GM12892 (cell line): ENCODE measurements around the gene MYO3B.
"Not testable (repeated sequence)": the region's sequence is repeated elsewhere in the genome, so short reads cannot be mapped to it uniquely, and the experiment has no call there.

Experiments used
- DNase-seq: peaks from one replicate; pipeline ENCODE4 v3.0.0; 2011; ENCODE audit not compliant: insufficient read length
- FAIRE-seq: peaks from 2 replicates; lab custom pipeline; 2011; peaks lifted over from hg19 to GRCh38; lab: Jason Lieb, UNC
- POLR2A ChIP-seq: IDR thresholded peaks from 2 replicates; pipeline ENCODE4 v1.6.1; 2011; ENCODE audit warnings: low read depth, low read length, control low read depth
- POLR2AphosphoS5 ChIP-seq: IDR thresholded peaks from 2 replicates; pipeline ENCODE4 v1.6.1; 2011; ENCODE audit warnings: low read depth, low read length, control low read depth
- TAF1 ChIP-seq: IDR thresholded peaks from 2 replicates; pipeline ENCODE4 v1.6.1; 2011; ENCODE audit warnings: low read depth, mild to moderate bottlenecking, control low read depth, low read length, borderline replicate concordance

MYO3B gene

DNA sequence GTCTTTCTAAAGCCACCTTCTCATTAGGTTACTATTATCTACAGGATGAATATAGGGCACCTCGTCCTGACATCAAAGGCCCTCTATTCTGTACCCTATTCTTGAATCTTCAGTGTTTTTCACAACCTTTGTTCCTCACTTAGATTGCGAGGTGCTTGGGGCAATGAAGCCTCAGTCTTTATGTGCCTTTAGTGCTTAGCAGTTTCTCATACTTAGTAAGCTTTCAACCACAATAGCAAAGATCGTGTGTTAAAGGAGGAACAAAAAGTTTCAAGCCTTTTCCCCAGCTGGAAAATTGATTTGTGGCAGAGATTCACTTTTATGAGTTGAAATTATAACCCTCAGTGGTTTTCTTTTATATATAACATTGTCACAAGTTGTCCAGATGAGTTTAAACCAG is 226.9 kb downstream of the MYO3B start:
- FAIRE-seq (peak; percentile 69), DNase-seq (no peak)
- TF ChIP-seq POLR2AphosphoS5: no peak

DNA sequence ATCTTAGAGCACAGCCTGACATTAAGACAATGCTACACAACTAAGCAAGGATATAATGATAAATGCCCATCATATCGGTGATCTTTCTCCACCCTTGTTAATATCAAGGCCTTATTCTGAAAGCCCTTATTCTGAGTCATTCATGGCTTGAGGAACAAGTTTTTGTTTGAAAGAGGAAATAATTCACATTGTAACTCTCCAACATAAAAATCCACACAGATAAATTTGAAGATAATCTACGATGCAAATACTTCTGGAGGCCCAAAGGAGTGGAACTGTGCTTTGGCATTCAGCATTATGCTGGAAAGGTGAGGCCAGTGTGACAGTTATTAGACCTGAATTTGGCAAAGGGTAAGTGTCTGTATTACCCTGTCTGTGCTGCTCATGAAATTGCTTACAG is 227.4 kb downstream of the MYO3B start:
- TF ChIP-seq POLR2A (no peak), TAF1 (no peak), POLR2AphosphoS5 (no peak)
- DNase-seq (no peak), FAIRE-seq (no peak)

DNA sequence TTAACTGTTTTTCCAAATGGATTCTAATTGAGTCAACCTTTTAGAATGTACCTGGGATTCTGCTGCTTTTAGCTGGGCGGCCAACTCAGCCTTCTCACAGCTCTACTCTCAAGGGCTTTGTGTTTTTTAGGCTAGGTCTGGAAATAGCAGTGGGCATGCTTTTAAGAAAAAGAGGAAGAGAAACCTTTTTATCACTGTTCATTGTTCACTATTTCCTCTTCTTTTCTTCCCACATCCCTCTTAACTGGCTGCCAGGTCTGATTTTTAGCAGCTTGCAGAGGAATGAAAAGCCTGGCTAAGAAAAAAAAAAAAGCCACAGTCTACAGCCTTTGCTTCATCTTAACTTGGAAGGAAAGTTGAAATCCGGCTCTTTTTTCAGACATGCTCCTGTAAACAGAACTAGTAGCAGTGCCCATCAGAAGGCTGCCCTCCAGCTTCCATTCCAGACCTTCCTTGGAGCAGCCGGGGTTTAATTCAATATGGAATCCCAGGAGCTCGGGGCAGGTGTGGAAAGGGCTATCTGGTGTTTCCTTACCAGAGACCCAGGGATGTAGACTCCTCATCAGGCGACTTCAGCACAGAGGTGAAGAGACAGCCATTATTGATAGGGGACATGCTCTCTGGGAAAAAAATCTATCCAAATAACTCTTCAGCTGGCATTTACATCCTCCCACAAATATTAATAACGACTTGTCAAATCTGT is 230.7 kb downstream of the MYO3B start:
- TF ChIP-seq POLR2AphosphoS5: no peak
- TF ChIP-seq POLR2A: no peak
- peak; percentile 27 for FAIRE-seq
- no peak for DNase-seq

DNA sequence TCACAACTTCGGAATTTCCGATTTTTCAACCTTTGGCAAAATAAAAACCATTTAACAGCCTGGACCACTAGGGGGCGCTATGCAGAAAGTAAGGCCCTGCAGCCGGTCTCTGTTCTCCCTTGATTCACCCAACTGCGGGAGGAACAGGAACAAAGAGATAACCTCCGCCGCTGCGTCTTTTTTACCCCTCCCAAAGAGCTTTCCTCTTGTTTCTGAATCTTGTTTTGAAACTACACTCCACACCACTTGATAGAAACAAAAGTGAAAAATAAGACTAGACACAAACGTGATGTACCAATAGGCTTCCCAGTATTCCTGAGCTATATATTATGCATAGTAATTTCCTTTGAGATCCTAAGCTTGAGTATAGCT is 231.2 kb downstream of the MYO3B start:
- TF ChIP-seq POLR2A: no peak
- TF ChIP-seq POLR2AphosphoS5: no peak
- no peak for TF ChIP-seq TAF1
- FAIRE-seq (peak; percentile 76), DNase-seq (peak; percentile 18)

DNA sequence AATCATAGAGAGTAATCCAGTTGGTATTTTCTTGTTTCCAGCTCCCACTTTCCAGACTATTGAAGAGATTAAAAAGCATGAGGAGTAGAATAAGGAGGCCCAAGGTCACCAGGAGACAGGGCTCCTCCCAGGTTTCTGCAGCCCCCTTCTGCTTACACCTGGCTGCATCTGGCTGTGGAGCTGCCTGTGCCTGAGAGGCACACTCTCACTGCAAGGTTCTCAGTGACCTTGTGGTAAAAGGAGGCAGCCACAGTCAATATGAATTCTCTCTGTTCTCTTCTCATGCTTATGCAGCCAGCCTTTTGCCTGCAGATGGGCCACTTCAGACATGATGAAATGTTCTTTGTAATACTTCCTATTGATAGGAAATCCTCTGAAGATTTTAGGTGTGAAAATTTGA is 233.7 kb downstream of the MYO3B start:
- TF ChIP-seq TAF1 (no peak), POLR2A (no peak), POLR2AphosphoS5 (no peak)
- DNase-seq (no peak), FAIRE-seq (no peak)

DNA sequence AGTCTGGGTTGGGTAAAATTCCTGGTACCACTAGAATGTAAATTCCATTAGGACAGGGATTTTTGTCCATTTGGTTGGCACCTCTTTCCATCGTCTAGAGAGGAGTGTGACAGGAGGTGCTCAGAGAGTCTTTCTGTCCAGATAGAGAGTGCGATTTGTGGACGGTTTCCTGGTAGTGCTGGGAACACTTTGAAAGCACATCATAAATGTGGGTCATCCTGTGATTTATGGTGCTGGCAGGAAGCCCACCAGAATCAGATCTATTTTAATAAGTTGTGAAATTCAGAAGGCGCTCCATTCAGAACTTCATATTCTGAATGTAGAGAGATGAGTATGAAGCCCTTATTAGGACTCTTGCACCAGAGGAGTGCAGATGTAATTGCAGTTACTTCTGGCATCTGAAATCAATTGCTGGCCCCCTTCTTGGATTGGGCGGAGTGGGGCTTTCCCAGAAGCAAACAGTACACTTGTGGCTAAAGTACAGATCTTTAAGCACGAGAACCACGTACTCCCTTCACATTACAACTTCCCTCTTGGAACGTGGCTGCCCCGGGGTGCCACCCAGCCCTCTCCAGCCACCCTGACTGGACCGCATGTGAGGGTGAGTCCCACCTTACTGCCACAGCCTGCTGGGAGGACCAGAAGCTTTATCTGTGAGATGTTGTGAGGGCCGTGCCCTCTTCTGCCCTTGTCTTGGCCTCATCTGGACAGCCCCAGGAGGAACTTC is 243.2 kb downstream of the MYO3B start:
- TF ChIP-seq POLR2AphosphoS5: no peak
- no peak for TF ChIP-seq POLR2A
- no peak for TF ChIP-seq TAF1
- FAIRE-seq: no peak
- DNase-seq: no peak

DNA sequence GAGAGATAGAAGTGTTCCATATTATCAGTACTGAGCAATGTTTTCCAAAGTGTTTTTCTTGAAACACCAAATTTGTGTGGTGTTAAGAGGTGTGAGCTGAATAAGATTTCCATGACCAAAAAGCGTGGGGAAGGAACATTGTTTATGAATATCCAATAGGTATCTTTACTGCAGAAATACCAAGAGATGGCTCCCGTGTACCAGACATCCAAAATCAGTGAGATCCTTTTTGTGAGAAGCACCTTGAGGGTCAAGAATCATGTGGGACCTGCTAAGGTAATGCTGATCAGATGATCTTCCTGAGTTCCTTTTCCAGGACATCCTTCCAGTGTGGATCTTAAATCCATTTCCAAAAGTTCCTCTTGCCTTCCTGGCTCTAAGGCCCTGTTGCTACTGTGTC is 246.0 kb downstream of the MYO3B start:
- TF ChIP-seq TAF1: no peak
- TF ChIP-seq POLR2AphosphoS5: no peak
- no peak for TF ChIP-seq POLR2A
- FAIRE-seq: peak; percentile 24
- DNase-seq: no peak

DNA sequence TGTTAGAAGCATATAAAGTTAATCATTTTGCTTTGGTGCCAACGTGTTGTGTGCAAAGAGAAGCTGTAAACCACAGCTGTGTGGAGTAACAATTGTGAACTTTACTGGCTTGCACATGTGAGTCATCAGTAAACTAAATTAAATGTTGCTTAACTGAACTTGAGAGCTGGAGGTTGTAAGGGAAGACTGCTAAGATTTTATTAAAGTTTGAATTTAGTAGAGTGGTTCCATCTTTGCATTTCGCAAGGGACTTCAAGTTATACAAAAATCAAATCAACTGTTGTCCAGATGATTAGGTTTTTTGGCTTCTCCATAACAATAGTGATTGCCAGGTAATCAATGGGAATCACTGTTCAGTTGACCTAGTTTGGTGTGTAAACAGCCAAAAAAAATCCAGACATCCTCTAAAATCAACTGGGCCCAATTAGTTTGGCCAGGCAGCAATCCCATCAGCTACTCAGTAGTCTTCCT is 247.4 kb downstream of the MYO3B start:
- TF ChIP-seq POLR2A: no peak
- TF ChIP-seq POLR2AphosphoS5: no peak
- FAIRE-seq (no peak), DNase-seq (no peak)

DNA sequence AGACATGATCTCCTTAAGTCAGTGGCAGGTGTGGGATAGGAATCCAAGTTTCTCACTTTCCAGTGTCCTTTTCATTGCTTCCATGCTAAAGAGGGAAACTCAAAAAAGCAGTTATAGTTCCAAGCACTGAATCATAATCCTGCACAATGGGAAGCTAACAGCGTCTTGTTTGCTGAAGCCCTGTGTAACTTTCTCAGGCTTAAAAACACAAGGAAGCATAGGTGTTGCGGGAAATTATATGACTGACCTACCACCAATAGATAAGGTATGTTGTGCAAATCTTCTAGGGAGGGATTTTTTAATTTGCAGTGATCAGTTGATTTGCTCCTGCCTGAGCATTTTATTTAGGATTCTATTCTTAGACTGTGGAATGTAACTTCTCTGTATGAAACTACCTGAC is 250.9 kb downstream of the MYO3B start:
- DNase-seq: no peak
- FAIRE-seq: no peak
- no peak for TF ChIP-seq POLR2AphosphoS5
- no peak for TF ChIP-seq TAF1
- no peak for TF ChIP-seq POLR2A

DNA sequence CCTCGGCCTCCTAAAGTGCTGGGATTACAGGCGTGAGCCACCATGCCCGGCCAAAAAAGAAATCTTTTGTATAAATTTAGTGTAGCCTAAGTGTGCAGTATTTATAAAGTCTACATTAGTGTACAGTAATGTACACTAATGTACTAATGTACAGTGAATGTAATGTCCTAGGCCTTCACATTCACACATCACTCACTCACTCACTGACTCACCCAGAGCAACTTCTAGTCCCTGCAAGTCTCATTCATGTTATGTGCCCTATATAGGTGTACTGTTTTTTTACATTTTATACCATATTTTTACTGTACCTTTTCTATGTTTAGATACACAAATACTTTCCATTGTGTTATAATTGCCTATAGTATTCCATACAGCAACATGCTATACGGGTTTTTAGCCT is 254.9 kb downstream of the MYO3B start:
- no peak for FAIRE-seq

DNA sequence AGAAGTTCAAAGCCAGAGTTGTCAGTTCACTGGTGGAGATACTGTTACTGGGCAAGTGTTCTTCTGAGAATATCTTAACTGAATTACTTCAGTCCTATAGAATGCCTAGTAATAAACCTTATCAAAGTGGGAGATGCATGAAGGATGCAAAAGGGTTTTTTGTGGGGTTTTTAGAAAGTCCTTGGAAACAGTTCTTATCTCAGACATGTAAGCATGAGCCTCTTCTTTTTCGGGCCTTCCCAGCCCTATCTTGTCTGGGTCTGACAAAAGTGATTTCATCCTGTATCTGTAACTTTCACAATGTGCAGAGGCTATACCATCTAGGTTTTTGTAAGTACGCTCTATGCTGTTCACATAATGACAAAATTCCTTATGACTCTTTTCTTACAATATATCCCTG is 255.5 kb downstream of the MYO3B start:
- FAIRE-seq: no peak
- no peak for DNase-seq
- no peak for TF ChIP-seq TAF1
- TF ChIP-seq POLR2A: no peak
- TF ChIP-seq POLR2AphosphoS5: no peak

More for the DNA sequence above, 254.9 kb downstream of the MYO3B start:
- DNase-seq: no peak
- TF ChIP-seq POLR2A: no peak
- no peak for TF ChIP-seq POLR2AphosphoS5
- no peak for TF ChIP-seq TAF1

DNA sequence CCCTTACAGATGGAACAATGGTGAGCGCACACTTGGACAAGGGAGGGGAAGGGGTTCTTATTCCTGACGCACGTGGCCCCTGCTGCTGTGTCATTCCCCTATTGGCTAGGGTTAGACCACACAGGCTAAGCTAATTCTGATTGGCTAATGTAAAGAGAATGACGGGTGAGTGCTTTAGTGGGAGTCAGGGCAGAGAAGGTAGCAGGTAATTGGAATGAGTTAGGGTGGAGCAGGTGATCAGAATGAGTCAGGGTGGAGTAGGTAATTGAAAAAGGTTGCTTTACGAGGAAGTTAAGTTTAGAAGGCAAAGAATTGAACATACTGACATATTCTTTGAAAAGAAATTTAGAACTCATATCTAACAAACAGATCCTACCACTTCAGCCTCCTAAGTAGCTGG is 256.4 kb downstream of the MYO3B start:
- not testable (repeated sequence) for DNase-seq, FAIRE-seq
